ENCODE data around the gene GDPD1. TPM values are rescaled to one million over a fixed set of nuclear protein-coding genes. Genes with fewer than 3 reads are reported as not detected.
A peak's percentile ranks its signal among the peaks of the same experiment; 100 is the strongest.

GDPD1 gene
- total RNA-seq, 1 donor = 1.1 TPM

DNA sequence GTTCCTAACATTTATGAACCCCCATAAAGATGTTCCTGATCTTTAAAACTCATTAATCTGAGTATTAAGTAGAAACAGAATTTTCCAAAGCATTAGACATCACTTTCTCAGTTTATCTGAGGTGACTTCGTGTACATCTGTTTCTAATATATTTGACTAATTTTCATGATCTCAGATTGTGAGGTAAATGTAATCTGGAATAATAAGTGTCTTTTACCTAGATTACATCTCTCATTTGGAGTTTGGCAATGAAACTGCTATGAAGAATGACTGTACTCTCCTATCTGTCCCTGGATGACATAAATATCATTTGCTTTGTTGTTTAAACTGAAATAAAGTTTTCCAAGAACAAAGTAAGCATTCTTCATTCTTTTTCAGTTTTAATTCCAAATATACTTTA, 55.3 kb downstream of the GDPD1 start:
- TF ChIP-seq CTCF (IDR thresholded peaks at IDR 0.05; ENCODE audit: extremely low read depth, low read depth, low read length) = no peak
- no peak for DNase-seq (ENCODE audit: insufficient read length, low spot score, missing footprints)
- H3K79me2 ChIP-seq (ENCODE audit: insufficient read depth, low read length) = no peaks in the 10 kb centered on the region

GRCh38 chr17:59277031-59277430, 56.7 kb downstream of the GDPD1 start:
- H4K20me1 ChIP-seq (ENCODE audit: insufficient read depth, low read length) = no peaks in the 10 kb centered on the region
- H3K4me2 ChIP-seq (ENCODE audit: insufficient read depth, low read length) = no peak overlapping the region
- no peaks in the 10 kb centered on the region for H3K9me3 ChIP-seq (ENCODE audit: low read depth, low read length)
- no peaks in the 10 kb centered on the region for H3K36me3 ChIP-seq (ENCODE audit: insufficient read depth, low read length)
- H3K4me1 ChIP-seq (ENCODE audit: insufficient read depth, low read length) = no peaks in the 10 kb centered on the region
- H3K27ac ChIP-seq (ENCODE audit: low read depth, low read length) = no peak overlapping the region
- no peak for TF ChIP-seq CTCF (IDR thresholded peaks at IDR 0.05; ENCODE audit: extremely low read depth, low read depth, low read length)
- no peak for DNase-seq (ENCODE audit: insufficient read length, low spot score, missing footprints)
- H3K4me3 ChIP-seq (ENCODE audit: insufficient read depth, low read length) = no peak overlapping the region
- no peak overlapping the region for H2AFZ ChIP-seq (ENCODE audit: low read length)
- no peaks in the 10 kb centered on the region for H3K79me2 ChIP-seq (ENCODE audit: insufficient read depth, low read length)
- H3K27me3 ChIP-seq (ENCODE audit: insufficient read depth, low read length) = no peaks in the 10 kb centered on the region

More for the DNA sequence above, 55.3 kb downstream of the GDPD1 start:
- H3K36me3 ChIP-seq (ENCODE audit: insufficient read depth, low read length) = no peaks in the 10 kb centered on the region
- H3K27me3 ChIP-seq (ENCODE audit: insufficient read depth, low read length) = no peaks in the 10 kb centered on the region
- no peak overlapping the region for H2AFZ ChIP-seq (ENCODE audit: low read length)
- no peaks in the 10 kb centered on the region for H3K4me1 ChIP-seq (ENCODE audit: insufficient read depth, low read length)
- no peak overlapping the region for H3K4me3 ChIP-seq (ENCODE audit: insufficient read depth, low read length)
- no peaks in the 10 kb centered on the region for H3K9me3 ChIP-seq (ENCODE audit: low read depth, low read length)
- H3K4me2 ChIP-seq (ENCODE audit: insufficient read depth, low read length) = no peak overlapping the region
- no peaks in the 10 kb centered on the region for H4K20me1 ChIP-seq (ENCODE audit: insufficient read depth, low read length)
- H3K27ac ChIP-seq (ENCODE audit: low read depth, low read length) = no peak overlapping the region

GRCh38 chr17:59278406-59278805, 58.1 kb downstream of the GDPD1 start:
- Histone ChIP-seq H3K36me3 (ENCODE audit: insufficient read depth, low read length) (no peaks in the 10 kb centered on the region), H3K4me1 (ENCODE audit: insufficient read depth, low read length) (no peaks in the 10 kb centered on the region), H3K79me2 (ENCODE audit: insufficient read depth, low read length) (no peaks in the 10 kb centered on the region), H4K20me1 (ENCODE audit: insufficient read depth, low read length) (no peaks in the 10 kb centered on the region), H2AFZ (ENCODE audit: low read length) (no peak overlapping the region), H3K27me3 (ENCODE audit: insufficient read depth, low read length) (no peaks in the 10 kb centered on the region), H3K4me2 (ENCODE audit: insufficient read depth, low read length) (no peak overlapping the region), H3K9me3 (ENCODE audit: low read depth, low read length) (no peaks in the 10 kb centered on the region), H3K27ac (ENCODE audit: low read depth, low read length) (no peak overlapping the region), H3K4me3 (ENCODE audit: insufficient read depth, low read length) (no peak overlapping the region)
- DNase-seq (ENCODE audit: insufficient read length, low spot score, missing footprints) = no peak
- no peak for TF ChIP-seq CTCF (IDR thresholded peaks at IDR 0.05; ENCODE audit: extremely low read depth, low read depth, low read length)

- Histone ChIP-seq H3K4me3 (ENCODE audit: insufficient read depth, low read length) (no peak overlapping the region), H3K4me2 (ENCODE audit: insufficient read depth, low read length) (no peak overlapping the region), H4K20me1 (ENCODE audit: insufficient read depth, low read length) (no peaks in the 10 kb centered on the region), H3K79me2 (ENCODE audit: insufficient read depth, low read length) (no peaks in the 10 kb centered on the region), H3K9me3 (ENCODE audit: low read depth, low read length) (no peaks in the 10 kb centered on the region), H3K27ac (ENCODE audit: low read depth, low read length) (no peak overlapping the region), H3K27me3 (ENCODE audit: insufficient read depth, low read length) (no peaks in the 10 kb centered on the region), H2AFZ (ENCODE audit: low read length) (no peak overlapping the region), H3K4me1 (ENCODE audit: insufficient read depth, low read length) (no peaks in the 10 kb centered on the region), H3K36me3 (ENCODE audit: insufficient read depth, low read length) (no peaks in the 10 kb centered on the region)
- TF ChIP-seq CTCF (IDR thresholded peaks at IDR 0.05; ENCODE audit: extremely low read depth, low read depth, low read length) = no peak
- DNase-seq (ENCODE audit: insufficient read length, low spot score, missing footprints) = peak; percentile 15
Observed at GRCh38 chr17:59284317-59284716, 64.0 kb downstream of the GDPD1 start.

Data from osteoblast (primary cell).